AG09319 (cell line): Measurements from ENCODE around the gene RPN1.

Experiments
- DNase-seq: peaks from one replicate; pipeline ENCODE4 v3.0.0-alpha.2; 2010; ENCODE audit warnings: low read depth; ENCODE audit errors: extremely low read depth
- CTCF ChIP-seq: IDR thresholded peaks from 2 replicates; pipeline ENCODE4 v1.5.1; 2011; ENCODE audit warnings: low read depth, mild to moderate bottlenecking, inconsistent platforms, low read length, moderate library complexity

RPN1 gene

GRCh38 chr3:128623762-128624176 lies 26.8 kb downstream of the RPN1 start:
- peak; percentile 35 for DNase-seq
- no peak for TF ChIP-seq CTCF

GRCh38 chr3:128621931-128622330 lies 28.7 kb downstream of the RPN1 start:
- no peak for TF ChIP-seq CTCF
- no peak for DNase-seq

- no peak for TF ChIP-seq CTCF
- no peak for DNase-seq
Observed at GRCh38 chr3:128621234-128621633, 29.4 kb downstream of the RPN1 start.

GRCh38 chr3:128620268-128620691 lies 30.3 kb downstream of the RPN1 start:
- no peak for TF ChIP-seq CTCF
- no peak for DNase-seq

- DNase-seq = no peak
Observed at GRCh38 chr3:128619146-128619890, 31.3 kb downstream of the RPN1 start.

GRCh38 chr3:128618398-128618726 lies 32.3 kb downstream of the RPN1 start:
- no peak for DNase-seq
- TF ChIP-seq CTCF = no peak

More at GRCh38 chr3:128619146-128619890, 31.3 kb downstream of the RPN1 start:
- no peak for TF ChIP-seq CTCF

GRCh38 chr3:128617557-128618397 lies 32.8 kb downstream of the RPN1 start:
- peak; percentile 79 for TF ChIP-seq CTCF
- DNase-seq = peak; percentile 89
